ENCODE data around the gene EFHD1.
"Not testable (repeated sequence)": the region's sequence is repeated elsewhere in the genome, so short reads cannot be mapped to it uniquely, and the experiment has no call there.

EFHD1 gene

GRCh38 chr2:232697059-232697806, 63.8 kb downstream of the EFHD1 start, which contains the start of gene GIGYF2:
Gene GIGYF2 (plus strand): TSS chr2:232697331. CDS start chr2:232735198, 37,867 bp downstream.
- DNase-seq: peak; percentile 94

- DNase-seq: no peak
These were observed 64.4 kb downstream of the EFHD1 start for GRCh38 chr2:232697807-232698110.

- no peak for DNase-seq
These were observed 65.2 kb downstream of the EFHD1 start for GRCh38 chr2:232698556-232699091.

GRCh38 chr2:232699110-232699509, 65.7 kb downstream of the EFHD1 start:
- DNase-seq: no peak

DNA sequence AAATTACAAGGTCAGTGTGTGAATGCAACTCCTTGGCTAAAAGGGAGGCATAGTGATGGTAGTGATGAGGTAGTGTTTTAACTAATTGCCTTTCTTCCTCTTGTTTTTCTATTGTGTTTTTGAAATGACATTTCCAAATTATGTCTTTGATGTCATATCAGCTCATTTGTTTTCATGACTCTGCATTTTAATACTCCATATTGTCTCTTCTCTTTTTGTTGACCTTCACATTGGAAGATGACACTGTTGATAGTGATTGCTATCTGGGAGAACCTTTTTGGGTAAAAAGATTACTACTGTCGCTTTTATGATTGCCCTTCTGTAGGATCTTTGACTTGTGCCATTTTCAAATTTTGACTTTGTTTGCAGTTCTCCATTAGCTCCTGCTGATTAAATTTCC, 66.8 kb downstream of the EFHD1 start:
- no peak for DNase-seq

DNA sequence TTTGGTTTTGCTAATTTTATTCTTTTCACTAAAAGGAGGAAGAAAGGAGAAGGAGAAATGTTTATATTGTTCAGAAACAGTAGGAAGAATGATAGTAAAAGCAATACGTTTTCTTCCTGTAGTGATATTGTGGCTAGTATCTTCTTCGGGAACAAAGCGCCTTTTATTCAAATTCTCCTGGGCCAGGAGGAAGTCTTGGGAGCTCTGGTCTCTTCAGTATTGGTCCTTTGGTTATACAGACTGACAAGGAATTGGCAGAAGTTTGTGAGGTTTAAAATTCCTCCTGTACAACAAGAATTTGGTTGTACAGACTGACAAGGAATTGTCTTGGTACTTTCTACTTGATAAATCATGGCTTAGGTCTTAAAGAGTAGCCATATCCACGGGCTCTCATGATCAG, 73.7 kb downstream of the EFHD1 start:
- no peak for DNase-seq

- DNase-seq: no peak
These were observed 80.1 kb downstream of the EFHD1 start for GRCh38 chr2:232713505-232713904.

- no peak for DNase-seq
These were observed 81.6 kb downstream of the EFHD1 start for GRCh38 chr2:232714969-232715368.

- not testable (repeated sequence) for DNase-seq
These were observed 86.7 kb downstream of the EFHD1 start for GRCh38 chr2:232720056-232720455.

- DNase-seq: no peak
These were observed 87.9 kb downstream of the EFHD1 start for GRCh38 chr2:232721261-232721660.

GRCh38 chr2:232721882-232722281, 88.5 kb downstream of the EFHD1 start:
- DNase-seq: no peak

- DNase-seq: no peak
These were observed 89.6 kb downstream of the EFHD1 start for GRCh38 chr2:232723027-232723426.

DNA sequence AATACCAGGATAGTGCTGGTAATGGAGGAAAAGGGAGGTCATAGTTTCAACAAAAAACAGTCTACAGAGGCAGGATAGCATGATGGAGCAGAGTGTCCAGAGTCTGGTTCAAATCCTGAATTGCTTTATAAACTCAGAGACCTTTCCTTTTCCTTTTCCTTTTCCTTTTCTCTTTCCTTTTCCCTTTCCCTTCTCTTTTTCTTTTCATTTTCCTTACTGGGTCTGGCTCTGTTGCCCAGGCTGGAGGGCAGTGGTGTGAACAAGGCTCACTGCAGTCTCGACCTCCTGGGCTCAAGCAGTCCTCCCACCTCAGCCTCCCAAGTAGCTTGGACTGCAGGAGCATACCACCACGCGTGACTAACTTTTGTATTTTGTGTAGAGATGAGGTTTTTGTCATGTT, 95.4 kb downstream of the EFHD1 start:
- no peak for DNase-seq

DNA sequence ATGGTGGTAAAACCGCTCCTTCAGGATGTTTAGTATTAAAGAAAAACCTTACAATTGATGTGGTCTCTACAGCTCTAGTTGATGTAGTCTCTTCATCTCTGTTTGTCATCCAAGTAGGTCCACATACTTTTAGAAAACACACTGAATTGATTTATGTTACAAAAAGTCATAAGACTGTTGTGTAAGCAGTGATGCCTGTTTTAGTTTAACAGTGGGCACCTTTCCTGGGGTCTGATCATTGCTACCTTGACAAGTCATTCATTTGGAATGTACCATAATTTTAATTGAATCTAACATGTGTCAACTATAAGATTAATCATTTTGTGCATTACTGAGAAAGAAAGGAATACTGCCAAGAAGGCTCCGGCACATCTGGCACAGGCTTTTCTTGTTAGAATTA, 98.1 kb downstream of the EFHD1 start:
- DNase-seq: peak; percentile 79

All from fibroblast of upper back skin (primary cell).